ENCODE measurements around the gene GADD45G.

GADD45G gene

DNA sequence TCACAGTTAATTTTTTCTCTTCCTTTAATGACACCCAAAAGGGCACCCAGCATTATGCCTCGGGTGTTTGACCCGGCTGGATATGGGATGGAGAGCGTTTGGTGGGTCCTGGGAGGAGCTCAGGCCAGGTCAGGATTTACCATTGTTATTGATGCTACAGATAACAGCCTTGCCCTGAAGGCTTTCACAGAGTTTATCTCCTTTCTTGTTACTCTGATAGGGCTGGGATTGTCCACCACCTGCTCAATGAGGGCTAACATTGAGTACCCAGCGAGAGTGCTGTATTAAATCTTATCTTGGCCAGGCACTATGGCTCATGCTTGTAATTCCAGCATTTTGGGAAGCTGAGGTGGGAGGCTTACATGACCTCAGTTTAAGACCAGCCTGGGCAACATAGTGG lies 37.2 kb downstream of the GADD45G start:
- ChIA-PET POLR2A (no interaction called here), CTCF (interaction anchor here (2.2 kb wide), 1 partner anchor 8 kb away, joined by 7 read pairs; no protein-coding TSS in a partner anchor)
- TF ChIP-seq CTCF (IDR thresholded peaks at IDR 0.05; ENCODE audit: control extremely low read depth, extremely low read depth, low read depth, missing control alignments): no peak
- DNase-seq (ENCODE audit: extremely low spot score): no peak

DNA sequence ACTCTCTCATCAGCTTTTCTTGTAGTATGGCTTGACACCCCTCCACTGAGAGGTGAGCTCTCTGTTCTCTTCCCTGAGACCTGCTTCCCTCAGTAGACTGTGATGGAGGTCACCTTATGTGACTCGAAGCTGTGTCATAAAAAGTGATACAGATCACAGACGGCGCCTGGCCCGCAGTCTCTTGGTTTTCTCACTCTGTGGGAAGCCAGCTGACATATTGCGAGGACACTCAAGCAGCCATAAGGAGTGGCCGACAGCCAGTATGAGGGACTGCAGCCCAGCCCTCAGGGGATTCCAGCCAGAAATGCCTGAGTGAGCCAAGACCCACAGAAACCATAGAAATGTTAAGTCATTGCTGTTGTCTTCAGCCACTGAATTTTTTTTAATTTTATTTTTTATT lies 38.0 kb downstream of the GADD45G start:
- no peak for TF ChIP-seq CTCF (IDR thresholded peaks at IDR 0.05; ENCODE audit: control extremely low read depth, extremely low read depth, low read depth, missing control alignments)
- CTCF ChIA-PET: interaction anchor here (2.2 kb wide), 1 partner anchor 9 kb away, joined by 7 read pairs; no protein-coding TSS in a partner anchor
- POLR2A ChIA-PET: no interaction called here
- DNase-seq (ENCODE audit: extremely low spot score): no peak

DNA sequence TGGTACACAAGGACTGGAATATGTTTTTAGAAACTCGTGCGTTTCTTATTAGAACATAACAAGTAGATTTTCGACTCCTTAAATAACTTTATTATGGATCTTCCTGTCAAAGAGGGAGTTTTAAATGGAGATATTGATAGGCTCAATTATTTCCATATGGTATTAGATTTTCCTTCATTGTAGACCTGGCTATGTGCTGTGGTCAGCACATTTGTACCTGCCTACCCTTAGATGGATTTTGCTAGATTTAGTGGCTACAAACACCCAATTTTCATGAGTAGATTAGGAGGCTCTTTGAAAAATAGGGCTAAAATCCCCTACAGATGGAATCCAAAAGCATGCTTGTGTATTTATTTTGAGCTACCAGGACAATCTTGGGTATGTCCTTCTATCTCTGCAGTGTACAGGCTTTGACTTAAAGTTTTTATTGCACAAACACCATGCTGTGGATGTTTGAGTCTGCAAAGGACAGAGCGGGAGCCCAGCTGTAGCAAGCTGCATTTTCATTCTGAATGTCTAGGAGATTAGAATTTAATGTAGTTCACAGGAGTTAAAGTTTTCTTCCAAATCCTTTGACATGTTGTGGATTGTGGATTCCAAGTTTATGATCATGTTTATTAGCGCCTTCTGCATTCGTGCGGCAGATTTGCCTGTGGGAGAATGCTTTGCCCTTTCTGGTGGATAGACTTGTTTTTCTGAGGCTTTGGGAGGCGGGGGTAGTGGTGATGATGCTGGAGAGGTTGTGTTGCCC lies 41.6 kb downstream of the GADD45G start:
- ChIA-PET POLR2A (no interaction called here), CTCF (interaction anchor here (1.1 kb wide), 1 partner anchor 27 kb away, joined by 3 read pairs; no protein-coding TSS in a partner anchor)
- TF ChIP-seq CTCF (IDR thresholded peaks at IDR 0.05; ENCODE audit: control extremely low read depth, extremely low read depth, low read depth, missing control alignments): no peak
- no peak for DNase-seq (ENCODE audit: extremely low spot score)

DNA sequence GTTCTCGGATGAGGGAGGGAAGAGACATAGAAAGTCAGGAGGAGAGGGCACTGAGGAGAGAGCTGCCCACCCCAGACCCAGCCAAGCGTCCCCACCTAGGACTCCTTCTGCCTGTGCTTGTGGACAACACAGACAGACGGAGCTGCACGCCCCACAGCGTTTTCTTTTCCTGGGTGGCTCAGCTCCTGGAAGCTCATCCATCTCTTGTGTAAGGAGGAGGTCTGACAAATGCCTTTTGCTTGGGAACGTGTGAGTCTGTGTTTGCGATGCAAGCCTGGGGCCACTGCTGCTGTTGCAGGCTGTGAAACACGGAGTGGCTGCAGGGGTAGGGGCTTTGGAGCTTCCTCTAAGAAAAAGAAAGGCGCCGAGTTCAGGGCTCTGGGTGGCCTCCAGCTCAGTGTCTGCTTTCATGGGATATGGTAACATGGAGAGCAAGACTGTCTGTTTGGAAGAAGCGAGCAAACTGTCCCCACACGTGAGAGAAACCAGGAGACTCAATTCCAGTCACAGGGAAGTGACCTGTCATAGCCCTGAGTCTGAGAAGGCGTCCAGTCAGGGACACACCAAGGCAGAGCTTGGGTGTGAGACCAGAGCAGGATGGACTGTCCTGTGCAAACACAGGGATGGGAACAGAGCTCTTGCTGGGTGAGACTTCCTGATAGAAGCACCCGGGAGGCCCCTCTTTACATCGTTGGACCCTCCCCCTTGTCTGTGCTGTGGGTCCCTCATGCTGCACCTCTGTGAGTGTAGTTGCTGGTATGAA lies 42.7 kb downstream of the GADD45G start:
- TF ChIP-seq CTCF (IDR thresholded peaks at IDR 0.05; ENCODE audit: control extremely low read depth, extremely low read depth, low read depth, missing control alignments): no peak
- no peak for DNase-seq (ENCODE audit: extremely low spot score)
- CTCF ChIA-PET: interaction anchor here (1.2 kb wide), 2 partner anchors 9 to 16 kb away, joined by 3 to 4 read pairs; no protein-coding TSS in a partner anchor
- POLR2A ChIA-PET: interaction anchor here (0.6 kb wide), 1 partner anchor 9 kb away, joined by 3 read pairs; no protein-coding TSS in a partner anchor

GRCh38 chr9:89648247-89649000 lies 43.6 kb downstream of the GADD45G start:
- no peak for TF ChIP-seq CTCF (IDR thresholded peaks at IDR 0.05; ENCODE audit: control extremely low read depth, extremely low read depth, low read depth, missing control alignments)
- ChIA-PET CTCF (interaction anchor here (1.2 to 1.4 kb wide), 3 partner anchors 10 to 17 kb away, joined by 3 to 5 read pairs (median 4); no protein-coding TSS in a partner anchor), POLR2A (interaction anchor here (0.6 kb wide), 1 partner anchor 8 kb away, joined by 3 read pairs; no protein-coding TSS in a partner anchor)
- DNase-seq (ENCODE audit: extremely low spot score): no peak
